ENCODE results near the gene CABYR.

Gene CABYR

DNA sequence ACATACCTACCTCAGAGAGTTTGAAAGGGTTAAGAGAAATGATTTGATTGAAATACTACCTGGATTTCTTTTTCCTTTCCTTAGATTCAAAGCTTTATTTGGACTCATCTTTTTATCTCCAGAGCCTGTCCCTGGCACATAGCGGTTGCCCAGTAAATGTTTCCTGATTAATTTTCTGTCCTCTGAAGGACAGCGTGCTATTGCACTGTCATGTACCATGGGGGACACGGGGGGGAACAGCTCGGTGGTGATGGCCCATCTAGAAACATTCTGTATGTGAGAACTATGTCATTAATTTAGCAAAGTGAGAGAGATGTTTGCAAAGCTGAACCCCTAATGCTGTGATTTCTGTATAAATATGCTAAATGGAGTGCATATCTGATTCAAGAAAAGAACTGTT lies 26.4 kb upstream of the CABYR start:
- H3K9me3 ChIP-seq (ENCODE audit: insufficient read depth, low read depth, low read length), result no peaks in the 10 kb centered on the region
- WGBS, result 96% methylated on average over 4 of the region's 4 CpGs
- no peak overlapping the region for H3K27ac ChIP-seq (ENCODE audit: low read depth, low read length)
- H3K9ac ChIP-seq (ENCODE audit: low read depth, low read length), result no peak overlapping the region
- no peaks in the 10 kb centered on the region for H3K27me3 ChIP-seq (ENCODE audit: insufficient read depth, low read length)
- no peak overlapping the region for H3K4me3 ChIP-seq (ENCODE audit: low read length)
- peaks cover 9% of the 10 kb centered on the region; the same call in 1 of the 2 replicates for H3K36me3 ChIP-seq (ENCODE audit: insufficient read depth, low read length)
- peaks cover 6% of the 10 kb centered on the region; the same call in 1 of the 2 replicates for H3K4me1 ChIP-seq (ENCODE audit: insufficient read depth, low read length)

DNA sequence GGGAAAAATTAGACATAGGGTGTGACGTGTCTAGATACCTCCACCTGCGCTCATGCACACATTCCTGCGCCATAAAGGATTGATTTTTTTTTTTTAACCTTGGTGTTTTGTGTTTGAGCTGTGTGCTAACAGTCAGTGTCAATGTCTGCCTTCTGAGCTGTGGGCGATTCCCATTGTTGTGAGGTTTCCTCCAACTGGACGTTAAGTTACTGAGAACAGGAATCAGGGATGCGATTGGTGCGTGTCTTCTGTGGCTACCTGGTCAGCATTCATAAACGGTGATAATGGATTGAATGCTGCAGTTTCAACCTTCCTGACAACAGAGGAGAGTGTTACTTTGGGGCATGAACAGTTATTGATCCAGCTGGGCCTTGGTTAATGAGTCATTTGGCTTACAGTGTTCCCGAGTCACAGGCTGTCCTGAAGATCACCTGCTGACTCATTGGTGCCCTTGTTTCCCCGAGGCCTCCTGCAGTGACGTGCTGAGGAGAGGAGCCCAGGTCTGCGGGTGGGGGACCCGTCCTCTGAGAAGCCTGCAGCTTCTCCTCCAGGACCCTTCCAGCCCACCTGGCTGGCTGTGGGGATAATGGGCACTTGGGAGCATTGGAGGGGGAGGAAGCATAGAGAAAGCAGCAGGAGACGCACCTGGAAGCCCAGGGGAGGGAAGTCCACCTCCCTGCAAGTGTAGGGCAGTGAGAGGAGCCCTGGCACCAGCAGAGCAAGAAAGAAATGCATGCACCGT lies 25.8 kb upstream of the CABYR start:
- Histone ChIP-seq H3K27ac (ENCODE audit: low read depth, low read length) (no peak overlapping the region), H3K27me3 (ENCODE audit: insufficient read depth, low read length) (no peaks in the 10 kb centered on the region), H3K36me3 (ENCODE audit: insufficient read depth, low read length) (peaks cover 9% of the 10 kb centered on the region; the same call in 1 of the 2 replicates), H3K9ac (ENCODE audit: low read depth, low read length) (no peak overlapping the region), H3K9me3 (ENCODE audit: insufficient read depth, low read depth, low read length) (no peaks in the 10 kb centered on the region), H3K4me3 (ENCODE audit: low read length) (no peak overlapping the region), H3K4me1 (ENCODE audit: insufficient read depth, low read length) (peaks cover 6% of the 10 kb centered on the region; the same call in 1 of the 2 replicates)
- WGBS, result 76% methylated on average over 15 of the region's 15 CpGs

- Histone ChIP-seq H3K4me3 (ENCODE audit: low read length) (no peak overlapping the region), H3K27ac (ENCODE audit: low read depth, low read length) (no peak overlapping the region), H3K4me1 (ENCODE audit: insufficient read depth, low read length) (peaks cover 6% of the 10 kb centered on the region; the same call in 1 of the 2 replicates), H3K27me3 (ENCODE audit: insufficient read depth, low read length) (no peaks in the 10 kb centered on the region), H3K36me3 (ENCODE audit: insufficient read depth, low read length) (peaks cover 12% of the 10 kb centered on the region; the same call in 1 of the 2 replicates), H3K9ac (ENCODE audit: low read depth, low read length) (no peak overlapping the region), H3K9me3 (ENCODE audit: insufficient read depth, low read depth, low read length) (no peaks in the 10 kb centered on the region)
- WGBS, result 94% methylated on average over 4 of the region's 4 CpGs
Measured at GRCh38 chr18:24114924-24115549, 23.8 kb upstream of the CABYR start.

DNA sequence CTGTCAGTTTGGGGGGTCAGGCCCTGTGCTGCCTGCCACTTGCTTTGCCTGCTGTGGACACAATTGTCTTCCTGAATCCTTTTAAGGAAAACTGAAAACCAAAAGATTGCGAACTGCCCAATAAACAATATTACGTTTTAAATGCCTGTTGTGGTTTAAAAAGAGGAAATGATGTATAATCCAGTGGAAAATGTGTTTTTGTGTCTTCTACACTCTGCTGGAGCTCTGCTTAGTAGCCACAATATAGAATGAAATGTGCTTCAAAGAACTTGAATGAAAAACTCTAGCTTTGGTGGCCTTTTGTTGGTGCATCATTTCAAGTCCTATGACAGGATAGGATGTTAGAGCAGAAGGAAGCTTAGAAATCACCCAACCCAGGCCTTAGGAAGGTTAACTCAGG lies 23.2 kb upstream of the CABYR start:
- H3K27me3 ChIP-seq (ENCODE audit: insufficient read depth, low read length), result no peaks in the 10 kb centered on the region
- H3K4me1 ChIP-seq (ENCODE audit: insufficient read depth, low read length), result peaks cover 6% of the 10 kb centered on the region; the same call in 1 of the 2 replicates
- H3K9ac ChIP-seq (ENCODE audit: low read depth, low read length), result no peak overlapping the region
- H3K36me3 ChIP-seq (ENCODE audit: insufficient read depth, low read length), result peaks cover 16% of the 10 kb centered on the region
- no peak overlapping the region for H3K4me3 ChIP-seq (ENCODE audit: low read length)
- 100% methylated on average over 2 of the region's 2 CpGs for WGBS
- no peaks in the 10 kb centered on the region for H3K9me3 ChIP-seq (ENCODE audit: insufficient read depth, low read depth, low read length)
- no peak overlapping the region for H3K27ac ChIP-seq (ENCODE audit: low read depth, low read length)

GRCh38 chr18:24118750-24119577 lies 19.9 kb upstream of the CABYR start:
- Histone ChIP-seq H3K27me3 (ENCODE audit: insufficient read depth, low read length) (no peaks in the 10 kb centered on the region), H3K27ac (ENCODE audit: low read depth, low read length) (no peak overlapping the region), H3K4me3 (ENCODE audit: low read length) (no peak overlapping the region), H3K9ac (ENCODE audit: low read depth, low read length) (no peak overlapping the region), H3K36me3 (ENCODE audit: insufficient read depth, low read length) (peaks cover 28% of the 10 kb centered on the region), H3K4me1 (ENCODE audit: insufficient read depth, low read length) (no peaks in the 10 kb centered on the region), H3K9me3 (ENCODE audit: insufficient read depth, low read depth, low read length) (no peaks in the 10 kb centered on the region)
- 74% methylated on average over 7 of the region's 8 CpGs for WGBS

- Histone ChIP-seq H3K4me1 (ENCODE audit: insufficient read depth, low read length) (no peaks in the 10 kb centered on the region), H3K9ac (ENCODE audit: low read depth, low read length) (no peak overlapping the region), H3K36me3 (ENCODE audit: insufficient read depth, low read length) (peaks cover 27% of the 10 kb centered on the region), H3K4me3 (ENCODE audit: low read length) (no peak overlapping the region), H3K27ac (ENCODE audit: low read depth, low read length) (no peak overlapping the region), H3K27me3 (ENCODE audit: insufficient read depth, low read length) (no peaks in the 10 kb centered on the region), H3K9me3 (ENCODE audit: insufficient read depth, low read depth, low read length) (no peaks in the 10 kb centered on the region)
- 94% methylated on average over 3 of the region's 4 CpGs for WGBS
Measured at GRCh38 chr18:24120676-24121075, 18.2 kb upstream of the CABYR start.

- 93% methylated on average over 2 of the region's 2 CpGs for WGBS
- no peak overlapping the region for H3K27ac ChIP-seq (ENCODE audit: low read depth, low read length)
- H3K4me3 ChIP-seq (ENCODE audit: low read length), result no peak overlapping the region
- no peaks in the 10 kb centered on the region for H3K27me3 ChIP-seq (ENCODE audit: insufficient read depth, low read length)
- no peaks in the 10 kb centered on the region for H3K4me1 ChIP-seq (ENCODE audit: insufficient read depth, low read length)
- H3K36me3 ChIP-seq (ENCODE audit: insufficient read depth, low read length), result peaks cover 33% of the 10 kb centered on the region
- no peaks in the 10 kb centered on the region for H3K9me3 ChIP-seq (ENCODE audit: insufficient read depth, low read depth, low read length)
- no peak overlapping the region for H3K9ac ChIP-seq (ENCODE audit: low read depth, low read length)
Measured at GRCh38 chr18:24121625-24122024, 17.2 kb upstream of the CABYR start.

GRCh38 chr18:24126155-24126961 lies 12.5 kb upstream of the CABYR start:
- Histone ChIP-seq H3K9ac (ENCODE audit: low read depth, low read length) (no peak overlapping the region), H3K9me3 (ENCODE audit: insufficient read depth, low read depth, low read length) (no peaks in the 10 kb centered on the region), H3K36me3 (ENCODE audit: insufficient read depth, low read length) (peaks cover 47% of the 10 kb centered on the region), H3K27me3 (ENCODE audit: insufficient read depth, low read length) (no peaks in the 10 kb centered on the region), H3K27ac (ENCODE audit: low read depth, low read length) (no peak overlapping the region), H3K4me1 (ENCODE audit: insufficient read depth, low read length) (no peaks in the 10 kb centered on the region), H3K4me3 (ENCODE audit: low read length) (no peak overlapping the region)
- WGBS, result 86% methylated on average over 2 of the region's 3 CpGs

- no peak overlapping the region for H3K4me3 ChIP-seq (ENCODE audit: low read length)
- peaks cover 55% of the 10 kb centered on the region for H3K36me3 ChIP-seq (ENCODE audit: insufficient read depth, low read length)
- H3K9me3 ChIP-seq (ENCODE audit: insufficient read depth, low read depth, low read length), result no peaks in the 10 kb centered on the region
- H3K27ac ChIP-seq (ENCODE audit: low read depth, low read length), result no peak overlapping the region
- no peaks in the 10 kb centered on the region for H3K27me3 ChIP-seq (ENCODE audit: insufficient read depth, low read length)
- 91% methylated on average over 3 of the region's 3 CpGs for WGBS
- H3K4me1 ChIP-seq (ENCODE audit: insufficient read depth, low read length), result no peaks in the 10 kb centered on the region
- H3K9ac ChIP-seq (ENCODE audit: low read depth, low read length), result no peak overlapping the region
Measured at GRCh38 chr18:24127735-24128134, 11.1 kb upstream of the CABYR start.

DNA sequence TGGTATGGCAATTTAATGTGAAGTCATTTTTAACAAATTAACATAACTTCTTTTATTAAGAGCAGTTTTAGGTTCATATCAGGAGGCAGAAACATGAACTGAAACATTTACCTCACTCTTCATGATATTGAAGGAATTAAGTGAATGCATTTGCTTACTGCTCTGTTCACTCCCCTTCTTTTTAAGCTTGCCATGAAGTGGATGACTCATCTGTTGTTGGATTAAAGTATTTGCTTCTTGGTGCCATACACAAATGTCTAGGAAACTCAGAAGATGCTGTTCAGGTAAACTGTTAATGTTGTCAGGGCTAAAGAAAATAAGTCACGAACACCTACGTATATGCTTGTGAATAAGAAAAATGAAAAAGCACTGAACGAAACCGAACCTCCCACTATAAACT lies 10.2 kb upstream of the CABYR start:
- Histone ChIP-seq H3K27ac (ENCODE audit: low read depth, low read length) (no peak overlapping the region), H3K36me3 (ENCODE audit: insufficient read depth, low read length) (peaks cover 62% of the 10 kb centered on the region), H3K9ac (ENCODE audit: low read depth, low read length) (no peak overlapping the region), H3K4me1 (ENCODE audit: insufficient read depth, low read length) (no peaks in the 10 kb centered on the region), H3K4me3 (ENCODE audit: low read length) (no peak overlapping the region), H3K27me3 (ENCODE audit: insufficient read depth, low read length) (no peaks in the 10 kb centered on the region), H3K9me3 (ENCODE audit: insufficient read depth, low read depth, low read length) (no peaks in the 10 kb centered on the region)
- WGBS, result 100% methylated on average over 1 of the region's 4 CpGs

Measured in HUES64 (cell line).